Measurements from ENCODE around the gene ESPN.
"Not testable (repeated sequence)": the region's sequence is repeated elsewhere in the genome, so short reads cannot be mapped to it uniquely, and the experiment has no call there.

The ESPN gene, protein sequence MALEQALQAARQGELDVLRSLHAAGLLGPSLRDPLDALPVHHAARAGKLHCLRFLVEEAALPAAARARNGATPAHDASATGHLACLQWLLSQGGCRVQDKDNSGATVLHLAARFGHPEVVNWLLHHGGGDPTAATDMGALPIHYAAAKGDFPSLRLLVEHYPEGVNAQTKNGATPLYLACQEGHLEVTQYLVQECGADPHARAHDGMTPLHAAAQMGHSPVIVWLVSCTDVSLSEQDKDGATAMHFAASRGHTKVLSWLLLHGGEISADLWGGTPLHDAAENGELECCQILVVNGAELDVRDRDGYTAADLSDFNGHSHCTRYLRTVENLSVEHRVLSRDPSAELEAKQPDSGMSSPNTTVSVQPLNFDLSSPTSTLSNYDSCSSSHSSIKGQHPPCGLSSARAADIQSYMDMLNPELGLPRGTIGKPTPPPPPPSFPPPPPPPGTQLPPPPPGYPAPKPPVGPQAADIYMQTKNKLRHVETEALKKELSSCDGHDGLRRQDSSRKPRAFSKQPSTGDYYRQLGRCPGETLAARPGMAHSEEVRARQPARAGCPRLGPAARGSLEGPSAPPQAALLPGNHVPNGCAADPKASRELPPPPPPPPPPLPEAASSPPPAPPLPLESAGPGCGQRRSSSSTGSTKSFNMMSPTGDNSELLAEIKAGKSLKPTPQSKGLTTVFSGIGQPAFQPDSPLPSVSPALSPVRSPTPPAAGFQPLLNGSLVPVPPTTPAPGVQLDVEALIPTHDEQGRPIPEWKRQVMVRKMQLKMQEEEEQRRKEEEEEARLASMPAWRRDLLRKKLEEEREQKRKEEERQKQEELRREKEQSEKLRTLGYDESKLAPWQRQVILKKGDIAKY

DNA sequence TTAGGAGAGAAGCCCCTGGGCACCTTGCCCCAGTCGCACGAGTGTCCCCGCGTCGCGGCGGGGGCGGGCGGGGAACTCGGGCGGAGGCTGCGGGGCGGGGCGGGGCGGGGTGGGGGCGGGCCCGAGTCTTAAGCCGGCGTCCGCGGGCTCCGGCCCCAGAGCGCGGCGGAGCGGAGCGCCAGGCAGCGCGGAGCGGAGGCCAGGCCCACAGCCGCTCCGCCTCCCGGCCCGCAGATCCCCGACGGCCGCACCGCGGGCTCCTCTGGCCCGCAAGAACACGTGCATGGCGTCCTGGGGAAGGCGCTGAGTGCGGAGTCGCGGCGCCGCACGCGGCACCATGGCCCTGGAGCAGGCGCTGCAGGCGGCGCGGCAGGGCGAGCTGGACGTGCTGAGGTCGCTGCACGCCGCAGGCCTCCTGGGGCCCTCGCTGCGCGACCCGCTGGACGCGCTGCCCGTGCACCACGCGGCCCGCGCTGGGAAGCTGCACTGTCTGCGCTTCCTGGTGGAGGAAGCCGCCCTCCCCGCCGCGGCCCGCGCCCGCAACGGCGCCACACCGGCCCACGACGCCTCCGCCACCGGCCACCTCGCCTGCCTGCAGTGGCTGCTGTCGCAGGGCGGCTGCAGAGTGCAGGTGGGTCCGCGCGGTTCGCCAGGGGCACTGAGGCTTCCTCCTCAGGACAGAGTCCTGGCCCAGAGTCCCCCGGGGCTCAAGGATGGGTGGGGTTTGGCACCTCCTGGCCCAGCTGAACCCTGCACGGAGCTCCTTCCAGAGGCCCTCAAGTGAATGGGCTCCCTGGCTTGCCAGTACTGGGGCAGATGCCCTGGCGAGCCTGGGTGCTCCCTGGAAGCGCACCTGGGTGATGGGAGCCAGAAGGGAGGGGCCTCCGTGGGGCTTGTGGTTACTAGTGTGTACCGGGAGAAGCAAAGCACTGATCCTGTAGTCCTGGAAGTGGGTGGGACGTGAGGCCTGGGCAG, at the start of gene ESPN:
ESPN (plus strand) TSS at position 158 of the 975 bp plus-strand sequence; CDS start at position 338, 180 bp downstream.
- no peak for DNase-seq (ENCODE audit: low read depth)

GRCh38 chr1:6378096-6378746, 46.4 kb upstream of the ESPN start:
- DNase-seq (ENCODE audit: low read depth) = no peak

GRCh38 chr1:6380037-6380436, 44.5 kb upstream of the ESPN start:
- no peak for DNase-seq (ENCODE audit: low read depth)

GRCh38 chr1:6384135-6384534, 40.4 kb upstream of the ESPN start:
- no peak for DNase-seq (ENCODE audit: low read depth)

- DNase-seq (ENCODE audit: low read depth) = no peak
Observed at GRCh38 chr1:6384962-6385361, 39.6 kb upstream of the ESPN start.

GRCh38 chr1:6385488-6386191, 38.9 kb upstream of the ESPN start:
- no peak for DNase-seq (ENCODE audit: low read depth)

GRCh38 chr1:6386371-6386949, 38.1 kb upstream of the ESPN start:
- DNase-seq (ENCODE audit: low read depth) = no peak

- no peak for DNase-seq (ENCODE audit: low read depth)
Observed at GRCh38 chr1:6389971-6390370, 34.6 kb upstream of the ESPN start.

- DNase-seq (ENCODE audit: low read depth) = no peak
Observed at GRCh38 chr1:6391951-6392808, 32.4 kb upstream of the ESPN start.

GRCh38 chr1:6392809-6393399, 31.7 kb upstream of the ESPN start:
- DNase-seq (ENCODE audit: low read depth) = no peak

DNA sequence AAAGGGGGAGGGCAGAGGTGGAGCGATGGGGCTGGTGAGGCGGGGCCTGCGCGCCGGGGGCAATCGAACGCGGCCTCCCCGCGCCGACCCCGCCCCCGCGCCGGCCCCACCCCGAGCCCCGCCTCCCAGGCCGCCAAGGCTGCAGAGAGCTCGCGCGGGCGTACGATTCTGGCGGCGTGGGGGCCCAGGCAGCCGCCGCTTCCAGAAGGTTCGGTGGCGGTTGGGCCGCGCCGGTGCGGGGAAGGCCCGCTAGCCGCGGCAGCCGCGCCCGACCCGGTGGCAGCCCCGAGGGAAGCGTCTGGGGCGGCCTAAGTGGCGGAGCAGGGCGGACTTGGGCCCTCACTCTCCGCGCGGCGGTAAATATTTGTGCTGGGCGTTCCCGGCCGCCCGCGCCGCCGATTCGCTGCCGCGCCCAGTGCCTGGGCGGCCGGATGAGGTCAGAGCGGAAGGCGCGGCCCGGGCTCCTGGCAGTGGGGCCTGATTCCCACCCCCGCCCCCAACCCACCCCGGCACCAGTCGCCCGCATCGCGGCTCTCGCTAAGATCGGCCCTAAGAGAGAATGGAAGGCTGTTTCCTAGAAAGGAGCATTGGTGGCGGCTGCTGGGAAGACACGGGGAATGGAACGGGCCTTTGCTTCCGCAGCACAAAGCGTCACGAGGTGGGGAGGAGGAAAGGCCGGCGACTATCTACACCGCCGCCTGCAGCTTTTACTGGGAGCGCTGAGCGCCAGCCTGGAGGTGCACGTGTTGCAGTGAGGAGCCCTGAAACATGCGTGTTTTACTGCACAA, 31.0 kb upstream of the ESPN start, which contains the start of gene ACOT7:
ACOT7 (minus strand) TSS at position 368 of the 788 bp plus-strand sequence. CDS start 368 bp downstream, outside the sequence.
- DNase-seq (ENCODE audit: low read depth) = peak; percentile 82

GRCh38 chr1:6395130-6395529, 29.4 kb upstream of the ESPN start:
- not testable (repeated sequence) for DNase-seq (ENCODE audit: low read depth)

DNA sequence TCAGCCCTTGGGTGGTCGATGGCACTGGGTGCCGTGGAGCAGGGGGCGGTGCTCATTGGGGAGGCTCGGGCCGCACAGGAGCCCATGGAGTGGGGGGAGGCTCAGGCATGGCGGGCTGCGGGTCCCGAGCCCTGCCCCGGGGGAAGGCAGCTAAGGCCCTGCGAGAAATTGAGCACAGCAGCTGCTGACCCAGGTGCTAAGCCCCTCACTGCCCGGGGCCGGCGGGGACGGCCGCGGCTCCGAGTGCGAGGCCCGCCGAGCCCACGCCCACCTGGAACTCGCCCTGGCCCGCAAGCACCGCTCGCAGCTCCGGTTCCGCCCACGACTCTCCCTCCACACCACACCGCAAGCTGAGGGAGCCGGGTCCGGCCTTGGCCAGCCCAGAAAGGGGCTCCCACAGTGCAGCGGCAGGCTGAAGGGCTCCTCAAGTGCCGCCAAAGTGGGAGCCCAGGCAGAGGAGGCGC, 28.8 kb upstream of the ESPN start:
- DNase-seq (ENCODE audit: low read depth) = not testable (repeated sequence)

DNA sequence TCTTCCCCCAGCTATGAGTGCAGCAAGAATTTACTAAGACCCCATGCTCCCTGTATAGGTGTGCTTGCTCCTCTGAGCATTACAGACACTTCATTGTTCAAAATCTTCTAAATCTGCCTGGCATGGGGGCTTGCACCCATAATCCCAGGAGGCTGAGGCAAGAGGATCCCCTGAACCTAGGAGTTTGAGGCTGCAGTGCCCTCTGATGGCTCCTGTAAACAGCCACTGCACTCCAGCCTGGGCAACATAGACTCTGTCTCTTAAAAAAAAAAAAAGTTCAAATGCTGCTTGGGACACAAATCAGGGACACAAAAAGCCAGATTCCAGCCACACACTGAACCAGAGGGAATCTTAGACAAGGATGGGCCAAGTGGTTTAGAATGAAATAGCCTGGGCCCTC, 27.6 kb upstream of the ESPN start:
- no peak for DNase-seq (ENCODE audit: low read depth)

GRCh38 chr1:6397844-6398441, 26.6 kb upstream of the ESPN start:
- DNase-seq (ENCODE audit: low read depth) = no peak

DNA sequence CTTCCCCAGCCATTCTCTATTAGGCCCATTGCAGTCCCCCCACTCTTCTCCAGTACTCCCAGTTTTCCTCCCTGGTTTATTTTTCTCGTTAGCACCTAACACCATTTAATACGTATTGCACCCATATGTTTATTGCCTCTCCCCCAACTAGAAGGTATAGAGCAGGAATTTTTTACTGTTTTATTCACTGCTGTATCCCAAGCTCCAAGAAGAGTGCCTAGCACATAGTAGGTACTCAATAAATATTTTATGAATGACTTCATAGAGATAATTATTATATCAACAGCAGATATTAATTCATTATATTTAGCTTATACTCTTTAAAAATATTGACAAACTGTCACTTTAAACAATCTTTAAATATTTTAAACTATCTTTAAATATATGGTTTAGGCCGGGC, 25.3 kb upstream of the ESPN start:
- no peak for DNase-seq (ENCODE audit: low read depth)

DNA sequence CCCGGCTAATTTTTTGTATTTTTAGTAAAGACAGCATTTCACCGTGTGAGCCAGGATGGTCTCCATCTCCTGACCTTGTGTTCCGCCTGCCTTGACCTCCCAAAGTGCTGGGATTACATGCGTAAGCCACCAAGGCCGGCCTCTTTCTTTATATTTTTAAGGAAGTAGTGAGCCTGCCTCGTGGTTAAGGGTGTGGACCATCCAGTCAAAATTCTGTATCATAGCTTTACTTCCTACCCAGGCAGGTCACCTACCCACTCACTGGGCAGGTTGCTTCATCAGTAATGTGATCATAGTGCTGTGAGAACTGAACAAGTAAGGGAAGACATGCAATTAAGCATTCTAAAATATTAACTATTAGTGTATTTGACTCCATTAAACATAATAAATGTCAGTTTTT, 22.9 kb upstream of the ESPN start:
- DNase-seq (ENCODE audit: low read depth) = no peak

Measured in stimulated activated CD8-positive, alpha-beta memory T cell treated with anti-CD3 and anti-CD28 coated beads, Interleukin-15, amount 100 ng/mL, for 24 hours (primary cell).